Hematopoietic multipotent progenitor cell treated with erythropoietin and hydrocortisone succinate and interleukin-3 and kit ligand, for 17 days (in vitro differentiated cells): ENCODE measurements around the gene SLC35F3.
"Not testable (repeated sequence)": the region's sequence is repeated elsewhere in the genome, so short reads cannot be mapped to it uniquely, and the experiment has no call there.

Experiments
- DNase-seq: peaks from one replicate; pipeline ENCODE4 v3.0.0-alpha.2; 2015; ENCODE audit warnings: low spot score

The SLC35F3 gene

GRCh38 chr1:234144901-234145300 is 240.4 kb downstream of the SLC35F3 start:
- DNase-seq = no peak

- no peak for DNase-seq
These were observed 243.9 kb downstream of the SLC35F3 start for GRCh38 chr1:234148350-234148749.

GRCh38 chr1:234148816-234149215 is 244.3 kb downstream of the SLC35F3 start:
- no peak for DNase-seq

- no peak for DNase-seq
These were observed 244.7 kb downstream of the SLC35F3 start for GRCh38 chr1:234149217-234149616.

- DNase-seq = no peak
These were observed 246.4 kb downstream of the SLC35F3 start for GRCh38 chr1:234150892-234151291.

GRCh38 chr1:234152344-234152743 is 247.9 kb downstream of the SLC35F3 start:
- DNase-seq = not testable (repeated sequence)

- DNase-seq = peak; percentile 44
These were observed 250.1 kb downstream of the SLC35F3 start for GRCh38 chr1:234154320-234155251.

GRCh38 chr1:234162661-234163060 is 258.2 kb downstream of the SLC35F3 start:
- no peak for DNase-seq

- no peak for DNase-seq
These were observed 258.9 kb downstream of the SLC35F3 start for GRCh38 chr1:234163267-234163919.

- no peak for DNase-seq
These were observed 259.7 kb downstream of the SLC35F3 start for GRCh38 chr1:234164098-234164709.

- no peak for DNase-seq
These were observed 263.7 kb downstream of the SLC35F3 start for GRCh38 chr1:234168061-234168724.

GRCh38 chr1:234169161-234169849 is 264.8 kb downstream of the SLC35F3 start:
- no peak for DNase-seq

- no peak for DNase-seq
These were observed 265.6 kb downstream of the SLC35F3 start for GRCh38 chr1:234170067-234170466.

- no peak for DNase-seq
These were observed 266.1 kb downstream of the SLC35F3 start for GRCh38 chr1:234170622-234171021.

- no peak for DNase-seq
These were observed 269.5 kb downstream of the SLC35F3 start for GRCh38 chr1:234173968-234174367.

GRCh38 chr1:234175363-234175762 is 270.9 kb downstream of the SLC35F3 start:
- no peak for DNase-seq

- no peak for DNase-seq
These were observed 271.5 kb downstream of the SLC35F3 start for GRCh38 chr1:234176000-234176399.

- not testable (repeated sequence) for DNase-seq
These were observed 272.4 kb downstream of the SLC35F3 start for GRCh38 chr1:234176847-234177246.

GRCh38 chr1:234185438-234185837 is 281.0 kb downstream of the SLC35F3 start:
- DNase-seq = no peak

- no peak for DNase-seq
These were observed 281.7 kb downstream of the SLC35F3 start for GRCh38 chr1:234186037-234186688.

GRCh38 chr1:234188454-234188792 is 283.9 kb downstream of the SLC35F3 start:
- DNase-seq = no peak
